Gastrocnemius medialis (tissue), 4 donors: ENCODE data around the gene PARP12. TPM values are rescaled to one million over a fixed set of nuclear protein-coding genes. Genes with fewer than 3 reads are reported as not detected.

Experiments
- ATAC-seq, 2 donors: fragments of 150-250 bp; one replicate each; pipeline ENCODE4 v1.9.1; 2016
- DNase-seq, 2 donors: peaks; one replicate each; pipeline ENCODE4 v3.0.0-alpha.2; 2019
- H3K27ac ChIP-seq, 4 donors: fragments of 200-600 bp; sonication (generic); 1 replicate in 1 of 4; 2 replicates in 3 of 4; pipeline ENCODE4 v1.5.1; 2016 to 2018; ENCODE audit warnings: mild to moderate bottlenecking in 2 of 4, moderate library complexity in 1 of 4
- H3K27me3 ChIP-seq, 3 donors: fragments of 200-600 bp; sonication (generic) in 2 of 3; 1 replicate in 1 of 3; 2 replicates in 2 of 3; pipeline versions ENCODE4 v1.5.1 to v1.6.0; 2016 to 2019; ENCODE audit warnings: mild to moderate bottlenecking in 1 of 3, moderate library complexity in 1 of 3
- H3K36me3 ChIP-seq, 2 donors: fragments of 200-600 bp; sonication (generic) in 1 of 2; one replicate each; pipeline ENCODE4 v1.5.1; 2017 to 2018
- H3K4me1 ChIP-seq, 2 donors: fragments of 200-600 bp; sonication (generic) in 1 of 2; one replicate each; pipeline ENCODE4 v1.5.1; 2016 to 2017; ENCODE audit warnings: mild to moderate bottlenecking in 2 of 2
- H3K4me3 ChIP-seq, 4 donors: fragments of 200-600 bp; sonication (generic) in 3 of 4; 1 replicate in 1 of 4; 2 replicates in 3 of 4; pipeline ENCODE4 v1.5.1; 2016 to 2019; ENCODE audit warnings: mild to moderate bottlenecking in 2 of 4
- H3K9me3 ChIP-seq, 3 donors: fragments of 200-600 bp; sonication (generic) in 2 of 3; 1 replicate in 1 of 3; 2 replicates in 2 of 3; pipeline ENCODE4 v1.5.1; 2016 to 2019
- POLR2A ChIP-seq, 2 donors: fragments of 450-650 bp; IDR thresholded peaks; one replicate each; pipeline ENCODE4 v1.6.1; 2017; ENCODE audit warnings: antibody characterized with exemption in 2 of 2, mild to moderate bottlenecking in 2 of 2, moderate library complexity in 2 of 2
- in situ Hi-C, 4 donors: fragments of 200-750 bp; cut with MboI; loops; one replicate each; pipeline versions ENCODE4 v1.15.0 to v1.8.0; 2017; ENCODE audit warnings: low sequenced_read_pairs in 4 of 4
- intact Hi-C: fragments of 100-400 bp; cut with DNase I; formaldehyde crosslinking; loops from one replicate; pipeline ENCODE4 v1.15.1; 2023; ENCODE audit warnings: low total_unique reads
- total RNA-seq, 4 donors: library from RNA; depleted of rRNA; stranded (reverse); fragments of >200 nt; gene quantifications; one replicate each; pipeline versions ENCODE4 v1.1.0 to v1.2.3, GENCODE V29; 2016
- TF ChIP-seq, protein P1 (sequence below), 5 experiments: fragments of 450-650 bp in 3 of 5; fragments of 200-600 bp in 2 of 5; sonication (generic) in 2 of 5; IDR thresholded peaks in 4 of 5; conservative IDR thresholded peaks in 1 of 5; 1 replicate in 4 of 5; 2 replicates in 1 of 5; pipeline ENCODE4 v1.5.1; 2016 to 2019; ENCODE audit warnings: antibody characterized with exemption in 5 of 5, mild to moderate bottlenecking in 3 of 5, moderate library complexity in 3 of 5

Gene PARP12
- total RNA-seq, 4 donors from 2014 or later = 4.3 to 12.7 (median 4.9) TPM

DNA sequence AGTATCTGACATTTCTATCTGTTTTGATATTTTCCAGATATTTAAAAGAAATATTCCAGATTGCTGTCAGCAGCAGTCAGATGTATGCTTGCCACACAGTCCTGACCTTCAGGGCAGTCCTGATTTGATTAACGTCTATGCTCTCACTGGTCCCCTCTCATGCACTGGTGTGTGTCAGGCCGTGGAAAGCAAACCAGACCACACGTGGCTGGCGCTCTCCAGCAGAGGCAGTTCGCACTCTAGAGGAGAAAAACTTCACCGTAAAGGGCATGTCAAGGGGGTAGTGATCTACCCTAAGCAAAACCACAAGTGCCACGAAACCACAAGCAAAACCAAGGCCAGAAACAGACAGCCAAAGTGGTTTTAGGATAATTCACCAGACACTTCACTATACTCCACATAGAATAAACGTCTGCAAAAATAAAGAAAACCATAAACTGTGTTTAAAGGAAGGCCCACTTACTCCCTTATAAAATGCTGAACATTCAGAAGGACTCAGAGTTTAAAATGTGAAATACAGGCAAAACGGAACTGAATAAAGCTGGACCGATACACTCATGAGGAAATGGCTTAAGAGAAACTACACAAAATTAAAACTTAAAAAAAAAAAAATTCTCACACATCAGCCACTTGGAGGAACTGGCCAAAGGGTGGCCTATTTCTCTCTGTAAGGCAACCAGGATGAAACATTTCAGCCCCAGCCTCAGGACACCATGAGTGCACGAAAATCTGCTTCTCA, 26.4 kb downstream of the PARP12 start:
- H3K9me3 ChIP-seq = no peaks in the 10 kb centered on the region
- no peaks in the 10 kb centered on the region for H3K27me3 ChIP-seq
- DNase-seq (no peak), ATAC-seq (no peak)
- intact Hi-C loops = no loop called here
- no peaks in the 10 kb centered on the region for H3K4me1 ChIP-seq
- in situ Hi-C loops = no loop called here
- TF ChIP-seq POLR2A (IDR thresholded peaks at IDR 0.05) = no peak
- TF ChIP-seq, protein P1, sequence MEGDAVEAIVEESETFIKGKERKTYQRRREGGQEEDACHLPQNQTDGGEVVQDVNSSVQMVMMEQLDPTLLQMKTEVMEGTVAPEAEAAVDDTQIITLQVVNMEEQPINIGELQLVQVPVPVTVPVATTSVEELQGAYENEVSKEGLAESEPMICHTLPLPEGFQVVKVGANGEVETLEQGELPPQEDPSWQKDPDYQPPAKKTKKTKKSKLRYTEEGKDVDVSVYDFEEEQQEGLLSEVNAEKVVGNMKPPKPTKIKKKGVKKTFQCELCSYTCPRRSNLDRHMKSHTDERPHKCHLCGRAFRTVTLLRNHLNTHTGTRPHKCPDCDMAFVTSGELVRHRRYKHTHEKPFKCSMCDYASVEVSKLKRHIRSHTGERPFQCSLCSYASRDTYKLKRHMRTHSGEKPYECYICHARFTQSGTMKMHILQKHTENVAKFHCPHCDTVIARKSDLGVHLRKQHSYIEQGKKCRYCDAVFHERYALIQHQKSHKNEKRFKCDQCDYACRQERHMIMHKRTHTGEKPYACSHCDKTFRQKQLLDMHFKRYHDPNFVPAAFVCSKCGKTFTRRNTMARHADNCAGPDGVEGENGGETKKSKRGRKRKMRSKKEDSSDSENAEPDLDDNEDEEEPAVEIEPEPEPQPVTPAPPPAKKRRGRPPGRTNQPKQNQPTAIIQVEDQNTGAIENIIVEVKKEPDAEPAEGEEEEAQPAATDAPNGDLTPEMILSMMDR (IDR thresholded peaks at IDR 0.05 in 4 of 5, conservative IDR thresholded peaks at IDR 0.05 in 1 of 5) = no peak
- no peak overlapping the region for H3K4me3 ChIP-seq
- H3K27ac ChIP-seq = no peak overlapping the region
- no peaks in the 10 kb centered on the region for H3K36me3 ChIP-seq

DNA sequence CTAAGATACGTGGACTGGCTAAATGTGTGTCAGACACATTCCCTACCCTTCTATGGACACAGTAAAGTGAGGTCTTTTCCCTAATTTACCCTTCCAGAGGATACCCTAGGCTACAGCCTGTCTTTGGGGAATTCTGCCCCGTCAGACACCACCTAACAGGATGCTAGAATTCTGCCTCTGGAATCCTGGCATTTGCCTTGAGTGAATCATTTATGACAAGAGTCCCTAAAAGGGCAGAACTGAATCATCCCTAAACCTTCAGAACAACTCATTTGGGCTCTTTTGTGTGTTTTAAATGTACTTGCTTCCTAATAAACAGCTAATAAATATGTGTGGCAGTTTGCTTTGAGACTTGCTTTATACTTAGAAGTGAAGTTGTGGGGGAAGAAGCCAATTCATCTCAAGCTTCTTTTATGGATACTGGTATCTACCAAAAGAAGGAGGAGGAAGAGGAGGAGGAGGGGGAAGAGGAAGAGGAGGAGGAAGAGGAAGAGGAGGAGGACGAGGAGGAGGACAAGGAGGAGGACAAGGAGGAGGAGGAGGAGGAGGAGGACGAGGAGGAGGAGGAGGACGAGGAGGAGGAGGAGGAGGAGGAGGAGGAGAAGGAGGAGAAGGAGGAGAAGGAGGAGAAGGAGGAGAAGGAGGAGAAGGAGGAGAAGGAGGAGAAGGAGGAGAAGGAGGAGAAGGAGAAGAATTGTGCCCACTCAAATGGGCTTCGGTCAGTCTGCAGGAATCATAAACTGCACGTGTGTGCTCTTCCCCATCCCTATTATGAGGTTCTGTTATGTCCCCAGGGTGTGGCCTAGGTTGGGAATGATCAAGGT, 27.1 kb downstream of the PARP12 start:
- TF ChIP-seq, protein P1 (IDR thresholded peaks at IDR 0.05 in 4 of 5, conservative IDR thresholded peaks at IDR 0.05 in 1 of 5) = no peak
- TF ChIP-seq POLR2A (IDR thresholded peaks at IDR 0.05) = no peak
- Histone ChIP-seq H3K27me3 (no peaks in the 10 kb centered on the region), H3K27ac (no peak overlapping the region), H3K36me3 (no peaks in the 10 kb centered on the region), H3K4me3 (no peak overlapping the region), H3K4me1 (no peaks in the 10 kb centered on the region), H3K9me3 (no peaks in the 10 kb centered on the region)
- ATAC-seq = no peak
- intact Hi-C loops = no loop called here
- in situ Hi-C loops = no loop called here
- DNase-seq = no peak

DNA sequence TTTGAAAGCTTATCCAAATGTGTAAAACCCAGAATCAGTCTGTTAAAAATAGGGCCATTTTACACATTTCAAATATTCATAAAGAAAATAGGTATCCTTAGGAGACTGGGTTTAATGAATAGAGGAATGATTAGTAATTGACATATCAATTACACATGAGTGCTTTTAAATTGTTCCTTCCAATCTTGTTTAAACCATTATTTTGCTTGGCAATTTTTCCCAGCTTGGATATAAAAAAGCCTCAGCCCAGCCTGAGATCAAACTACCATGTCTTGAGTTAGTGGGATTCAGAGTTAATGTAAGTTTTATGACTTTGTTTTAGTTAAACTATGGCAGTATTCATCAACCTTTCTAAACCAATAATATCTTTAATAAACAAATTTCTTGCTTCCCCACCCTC, 28.3 kb downstream of the PARP12 start:
- Histone ChIP-seq H3K27ac (no peak overlapping the region), H3K27me3 (no peaks in the 10 kb centered on the region), H3K4me3 (no peak overlapping the region), H3K36me3 (no peaks in the 10 kb centered on the region), H3K9me3 (no peaks in the 10 kb centered on the region), H3K4me1 (no peaks in the 10 kb centered on the region)
- in situ Hi-C loops = no loop called here
- DNase-seq = no peak
- intact Hi-C loops = no loop called here
- TF ChIP-seq, protein P1 (IDR thresholded peaks at IDR 0.05 in 4 of 5, conservative IDR thresholded peaks at IDR 0.05 in 1 of 5) = no peak
- no peak for TF ChIP-seq POLR2A (IDR thresholded peaks at IDR 0.05)
- ATAC-seq = no peak

DNA sequence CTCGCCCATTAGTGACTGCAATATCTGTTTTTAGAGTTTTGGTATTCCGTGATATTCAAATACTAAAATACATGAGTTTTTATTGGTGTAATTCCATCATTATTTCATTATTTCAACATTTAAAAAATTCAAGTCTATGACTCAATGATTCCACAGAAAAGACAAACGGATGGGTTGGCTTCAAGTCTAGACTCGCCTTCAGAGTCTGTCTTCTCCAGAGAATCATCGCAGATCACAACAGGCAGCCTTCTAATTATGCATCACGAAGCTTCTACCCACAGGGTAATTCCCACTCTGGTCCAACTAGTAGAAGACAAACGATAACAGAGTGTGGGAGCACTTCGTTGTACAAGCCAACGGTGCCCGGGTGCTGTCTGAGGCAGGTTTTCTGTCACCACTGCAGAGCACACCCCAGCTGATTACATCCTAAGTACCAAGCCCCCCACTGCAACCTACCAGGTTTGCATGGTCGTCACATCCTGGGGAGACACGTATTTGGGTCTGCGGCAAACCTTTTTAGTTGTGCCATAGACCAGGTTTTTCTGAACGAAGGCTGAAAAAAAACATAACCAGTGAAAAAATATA, 28.9 kb downstream of the PARP12 start:
- H3K36me3 ChIP-seq = no peaks in the 10 kb centered on the region
- H3K4me1 ChIP-seq = no peaks in the 10 kb centered on the region
- H3K27me3 ChIP-seq = no peaks in the 10 kb centered on the region
- TF ChIP-seq, protein P1 (IDR thresholded peaks at IDR 0.05 in 4 of 5, conservative IDR thresholded peaks at IDR 0.05 in 1 of 5) = no peak
- TF ChIP-seq POLR2A (IDR thresholded peaks at IDR 0.05) = no peak
- H3K27ac ChIP-seq = no peak overlapping the region
- intact Hi-C loops = no loop called here
- no peak overlapping the region for H3K4me3 ChIP-seq
- DNase-seq (no peak), ATAC-seq (no peak)
- H3K9me3 ChIP-seq = no peaks in the 10 kb centered on the region
- in situ Hi-C loops = no loop called here
